GM19455 (cell line): ENCODE results near the gene SGK1.
"Not testable (repeated sequence)": the region's sequence is repeated elsewhere in the genome, so short reads cannot be mapped to it uniquely, and the experiment has no call there.

ENCODE experiments used
- ATAC-seq: cut with Tn5 transposase; IDR thresholded peaks from one replicate; pipeline ENCODE4 v1.9.1; 2021; ENCODE audit not compliant: unreplicated experiment

Gene SGK1

GRCh38 chr6:134256862-134257261 is 61.0 kb downstream of the SGK1 start:
- no peak for ATAC-seq

GRCh38 chr6:134255280-134255679 is 62.6 kb downstream of the SGK1 start:
- not testable (repeated sequence) for ATAC-seq

DNA sequence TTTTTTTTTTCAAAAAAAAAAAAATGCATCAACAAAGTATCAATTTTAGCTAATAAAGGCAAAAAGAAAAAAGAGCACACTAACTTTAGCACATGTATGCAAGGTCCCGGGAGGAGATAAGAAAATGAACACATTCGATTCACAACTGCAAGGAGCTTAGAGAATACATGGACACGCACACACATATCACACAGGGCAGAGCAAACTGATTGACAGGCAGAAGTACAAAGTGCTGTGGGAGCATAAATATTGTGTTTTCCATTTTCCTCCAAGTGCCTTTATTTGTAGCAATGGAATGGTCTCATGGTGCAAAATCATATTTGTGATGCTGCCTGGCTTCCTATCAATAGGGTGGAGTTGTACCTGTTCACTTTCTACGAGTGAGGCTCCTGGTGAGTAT is 63.8 kb downstream of the SGK1 start:
- ATAC-seq, result no peak

DNA sequence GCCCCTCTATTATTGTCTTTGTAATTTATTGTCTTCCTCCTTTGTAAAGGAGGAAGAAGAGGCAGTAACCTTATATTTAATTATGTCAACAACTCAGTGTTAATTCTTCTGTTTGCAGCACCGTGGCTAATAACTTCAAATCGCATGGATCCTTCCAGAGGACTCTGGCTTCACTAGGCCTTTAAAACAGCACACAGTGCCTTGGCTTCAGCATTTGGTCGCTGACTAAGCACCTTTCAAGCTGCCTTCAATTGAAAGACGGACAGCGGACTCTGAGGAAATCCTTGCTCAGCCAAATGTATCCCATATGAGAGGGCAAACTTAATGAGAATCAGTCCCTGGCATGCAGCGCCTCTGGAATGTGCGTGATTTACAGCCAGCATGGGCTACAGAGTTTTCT is 64.2 kb downstream of the SGK1 start:
- ATAC-seq, result no peak

- ATAC-seq, result no peak
Measured at GRCh38 chr6:134251320-134251719, 66.6 kb downstream of the SGK1 start.

GRCh38 chr6:134250776-134251175 is 67.1 kb downstream of the SGK1 start:
- no peak for ATAC-seq

- no peak for ATAC-seq
Measured at GRCh38 chr6:134249759-134250602, 67.9 kb downstream of the SGK1 start.

GRCh38 chr6:134249239-134249758 is 68.6 kb downstream of the SGK1 start:
- ATAC-seq, result no peak

DNA sequence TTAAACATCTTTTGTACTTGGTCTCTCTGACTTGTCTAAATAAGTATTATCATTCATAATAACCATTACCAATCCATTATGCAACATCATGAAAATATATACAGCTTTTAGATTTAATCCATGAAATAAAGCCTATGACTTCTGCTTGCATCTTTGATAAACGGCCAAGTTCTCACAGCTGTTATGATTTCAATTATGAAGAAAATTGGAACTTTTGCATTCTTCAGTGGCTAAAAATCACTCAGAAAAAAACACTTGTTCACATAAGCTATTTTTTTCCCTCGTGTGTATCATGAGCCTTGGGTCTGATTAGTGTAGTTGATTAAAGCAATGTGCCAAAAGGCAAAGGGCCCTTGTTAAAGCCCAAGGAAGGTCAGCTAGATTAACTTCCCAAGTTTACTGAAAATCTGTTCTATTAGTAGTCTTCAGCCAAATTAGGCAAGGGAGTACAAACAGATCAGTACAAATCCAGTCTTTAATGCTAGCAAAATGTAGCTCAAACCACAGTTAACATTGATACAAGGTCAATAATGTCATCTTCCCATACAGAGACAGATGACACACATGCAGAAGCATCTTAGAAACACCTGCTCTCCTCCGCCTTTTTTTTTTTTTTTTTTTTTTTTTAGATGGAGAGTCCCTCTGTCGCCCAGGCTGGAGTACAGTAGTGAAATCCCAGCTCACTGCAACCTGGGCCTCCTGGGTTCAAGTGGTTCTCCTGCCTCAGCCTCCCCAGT is 69.9 kb downstream of the SGK1 start:
- no peak for ATAC-seq

DNA sequence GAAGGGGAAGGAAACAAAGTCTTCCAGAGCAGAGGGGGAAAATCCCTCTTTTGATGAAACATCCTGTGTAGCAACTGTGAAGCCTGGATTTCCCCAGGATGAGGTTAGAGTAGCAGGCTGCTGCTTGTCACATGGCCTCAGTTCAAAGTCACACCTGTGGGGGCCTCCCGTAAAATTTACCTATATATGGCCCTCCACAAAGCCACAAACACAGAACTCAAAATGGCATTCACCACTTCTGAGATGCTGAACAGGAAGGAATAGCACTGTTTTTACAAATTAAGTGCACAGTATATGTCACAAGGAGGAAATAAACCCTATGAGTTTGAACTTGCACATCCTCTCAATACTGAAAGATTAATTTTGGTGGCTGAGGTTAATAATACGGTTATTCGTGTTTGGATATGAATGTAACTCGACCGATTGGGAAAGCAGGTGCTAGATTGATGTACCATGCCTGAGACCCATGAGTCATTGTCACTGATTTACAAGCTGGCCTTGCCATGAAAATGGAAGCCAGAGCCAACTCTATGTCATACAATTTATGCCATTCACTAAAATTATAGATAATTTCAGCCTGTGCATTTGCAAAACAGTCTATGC is 70.6 kb downstream of the SGK1 start:
- peak; percentile 96 for ATAC-seq

DNA sequence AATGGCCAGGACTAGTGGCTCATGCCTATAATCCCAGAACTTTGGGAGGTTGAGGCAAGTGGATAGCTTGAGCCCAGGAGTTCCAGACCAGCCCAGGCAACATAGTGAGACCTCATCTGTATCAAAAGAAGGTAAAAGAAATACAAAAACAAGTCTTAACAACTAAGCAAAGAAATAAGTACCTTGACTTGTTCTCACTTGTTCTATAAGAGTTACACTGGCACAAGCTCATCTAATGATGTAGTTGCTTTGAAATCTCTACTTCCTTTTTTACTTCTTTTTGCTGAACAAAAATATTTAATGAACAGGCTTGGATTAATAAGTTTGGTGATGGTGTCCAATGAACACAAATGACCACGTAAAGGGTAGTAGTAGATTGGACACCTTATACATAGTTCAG is 72.2 kb downstream of the SGK1 start:
- ATAC-seq, result no peak

GRCh38 chr6:134245041-134245440 is 72.9 kb downstream of the SGK1 start:
- ATAC-seq, result no peak

DNA sequence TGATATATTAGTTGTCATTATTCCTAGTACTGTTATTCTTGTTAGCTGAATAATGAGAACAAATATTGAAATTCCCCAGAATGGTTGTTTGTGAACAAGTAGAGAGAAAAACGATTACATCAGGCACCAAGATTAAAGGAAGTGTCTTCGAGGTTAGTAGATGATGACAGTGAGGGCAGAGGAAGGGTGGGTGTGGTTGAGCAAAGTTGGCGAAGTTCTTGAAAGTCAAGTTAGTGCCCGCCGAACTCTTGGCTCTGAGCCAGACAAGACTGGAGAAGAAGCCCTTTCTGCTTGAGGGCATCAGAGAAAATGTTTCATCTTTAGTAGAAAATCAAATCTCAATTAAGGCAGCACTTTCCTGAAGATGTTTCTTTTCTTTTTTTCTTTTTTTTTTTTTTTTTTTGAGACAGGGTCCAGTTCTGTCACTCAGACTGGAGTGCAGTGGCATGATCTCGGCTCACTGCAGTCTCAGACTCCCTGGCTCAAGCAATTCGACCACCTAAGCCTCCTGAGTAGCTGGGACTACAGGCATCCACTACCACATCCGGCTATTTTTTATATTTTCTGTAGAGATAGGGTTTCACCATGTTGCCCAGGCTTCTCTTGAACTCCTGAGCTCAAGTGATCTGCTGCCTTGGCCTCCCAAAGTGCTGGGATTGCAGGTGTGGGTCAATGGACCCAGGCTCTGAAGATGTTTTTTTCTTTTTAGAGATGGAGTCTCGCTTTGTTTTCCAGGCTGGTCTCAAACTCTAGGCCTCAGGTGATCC is 77.1 kb downstream of the SGK1 start:
- ATAC-seq, result no peak

- ATAC-seq, result no peak
Measured at GRCh38 chr6:134238960-134239795, 78.7 kb downstream of the SGK1 start.

GRCh38 chr6:134238006-134238405 is 79.9 kb downstream of the SGK1 start:
- ATAC-seq, result no peak

DNA sequence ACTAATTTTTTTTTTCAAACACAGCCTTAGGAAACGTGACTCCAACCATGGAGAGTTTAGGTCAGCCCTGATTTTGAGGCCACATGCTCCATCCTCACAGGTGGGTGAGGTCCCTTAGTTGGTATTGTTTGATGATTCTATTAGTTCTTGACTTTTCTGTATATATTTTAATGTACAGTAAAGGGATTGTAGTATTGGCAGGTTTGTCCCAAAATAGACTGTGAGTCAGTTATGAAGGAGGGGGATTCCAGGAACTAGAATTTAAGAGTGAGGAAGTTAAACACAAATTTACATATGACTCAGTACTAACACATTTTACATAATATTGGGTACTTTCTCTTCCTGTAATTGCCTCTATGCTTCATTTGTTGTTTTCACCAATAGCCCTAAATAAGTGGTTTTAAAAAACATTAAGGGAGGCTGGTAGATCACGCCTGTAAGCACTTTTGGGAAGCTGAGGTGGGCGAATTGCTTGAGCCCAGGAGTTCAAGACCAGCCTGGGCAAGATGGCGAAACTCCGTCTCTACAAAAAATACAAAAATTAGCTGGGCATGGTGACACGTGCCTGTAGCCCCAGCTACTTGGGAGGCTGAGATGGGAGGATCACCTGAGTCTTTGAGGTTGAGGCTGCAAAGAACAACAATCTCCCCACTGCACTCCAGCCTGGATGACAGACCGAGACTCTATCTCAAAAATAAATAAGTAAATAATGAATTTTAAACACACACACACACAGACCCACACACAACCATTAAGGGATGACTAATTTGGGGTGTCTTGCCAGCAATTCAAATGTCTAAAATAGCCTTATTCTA is 81.8 kb downstream of the SGK1 start:
- peak; percentile 93 for ATAC-seq

DNA sequence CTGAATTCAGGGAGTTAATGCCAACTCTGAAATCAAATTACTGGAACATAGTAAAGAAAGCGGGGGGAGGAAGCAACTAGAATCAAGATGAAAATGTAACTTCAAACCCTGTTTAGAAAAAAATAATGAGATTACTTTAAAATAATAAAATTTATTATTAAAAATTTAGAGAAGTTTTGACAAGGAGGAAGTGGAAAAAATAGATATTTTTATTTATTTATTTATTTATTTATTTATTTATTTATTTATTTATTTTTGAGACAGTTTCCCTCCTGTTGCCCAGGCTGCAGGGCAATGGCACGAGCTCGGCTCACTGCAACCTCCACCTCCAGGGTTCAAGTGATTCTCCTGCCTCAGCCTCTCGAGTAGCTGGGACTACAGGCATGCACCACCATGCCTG is 82.6 kb downstream of the SGK1 start:
- not testable (repeated sequence) for ATAC-seq

GRCh38 chr6:134233180-134233955 is 84.5 kb downstream of the SGK1 start:
- ATAC-seq, result no peak
